Inflammatory macrophage treated with lipopolysaccharide for 4 hours (primary cell): ENCODE data around the gene GOLGA8N.

Source experiments
- DNase-seq: peaks from one replicate; pipeline ENCODE4 v3.0.0-alpha.2; 2020

Gene GOLGA8N

DNA sequence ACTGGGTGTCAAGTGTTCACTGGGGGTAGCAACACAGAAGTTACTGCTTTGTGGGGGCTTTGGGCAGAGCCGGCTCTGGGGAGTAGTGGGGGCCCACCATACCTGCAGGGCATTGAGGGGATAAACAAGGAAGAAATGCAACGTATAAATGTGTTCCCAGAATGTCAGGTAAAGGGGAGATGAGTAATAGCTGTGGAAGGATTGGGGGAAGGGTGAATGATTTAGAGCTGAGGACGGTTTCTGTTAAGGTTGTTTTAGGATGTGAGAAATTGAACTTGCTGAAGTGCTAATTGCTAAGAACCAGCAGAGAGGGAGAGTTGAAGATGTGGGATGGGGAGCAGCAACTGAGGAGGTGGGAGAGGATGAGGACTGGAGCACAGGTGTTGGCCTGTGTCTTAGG, 58.9 kb downstream of the GOLGA8N start:
- no peak for DNase-seq

GRCh38 chr15:32656091-32656490, 62.8 kb downstream of the GOLGA8N start:
- DNase-seq, result no peak

GRCh38 chr15:32656496-32656895, 63.2 kb downstream of the GOLGA8N start:
- no peak for DNase-seq
